Measurements from ENCODE around the gene CRYBB3. TPM values are rescaled to one million over a fixed set of nuclear protein-coding genes. Genes with fewer than 3 reads are reported as not detected.
"Not testable (repeated sequence)": the region's sequence is repeated elsewhere in the genome, so short reads cannot be mapped to it uniquely, and the experiment has no call there.

Gene CRYBB3
- total RNA-seq, 8 experiments from 2014 or later, result not detected

GRCh38 chr22:25238058-25238457 lies 38.4 kb downstream of the CRYBB3 start:
- in situ Hi-C loops (cut with MboI; ENCODE audit: low pct_unique_long_range_greater_than_20kb in 2 of 9, low sequenced_read_pairs in 9 of 9, unreplicated experiment in 9 of 9), result loop anchor here in 3 of 9 experiments (10.0 to 25.0 kb wide), 3 partner anchors 97 to 1099 kb away; no protein-coding TSS in a partner anchor
- H3K4me1 ChIP-seq (replicated peaks in 1 of 2); H3K4me3 ChIP-seq; ATAC-seq (replicated peaks in 6 of 8); H3K27ac ChIP-seq: not testable (repeated sequence)
- WGBS, 10 experiments, result no CpG with 5 or more reads among the region's 9 CpGs

GRCh38 chr22:25255169-25255568 lies 55.5 kb downstream of the CRYBB3 start:
- in situ Hi-C loops (cut with MboI; ENCODE audit: low pct_unique_long_range_greater_than_20kb in 2 of 9, low sequenced_read_pairs in 9 of 9, unreplicated experiment in 9 of 9), result loop anchor here in 2 of 9 experiments (25.0 kb wide), 2 partner anchors 257 to 282 kb away; no protein-coding TSS in a partner anchor
- no CpG with 5 or more reads among the region's 1 CpG for WGBS, 10 experiments
- H3K4me1 ChIP-seq (replicated peaks in 1 of 2); H3K4me3 ChIP-seq; H3K27ac ChIP-seq; ATAC-seq (replicated peaks in 6 of 8): not testable (repeated sequence)

Other genes starting within 250 kb of the CRYBB3 start
- 10 to 100 TPM in 4 of 8 experiments, 1 to 10 TPM in 4; 4.2 to 27.9 (median 10.2) TPM for gene KIAA1671, start 247.1 kb upstream of the CRYBB3 start, total RNA-seq
- gene CRYBB2, start 19.8 kb downstream of the CRYBB3 start, total RNA-seq, result under 1 TPM in 3 of 8 experiments, not detected in 5; 0.29 to 0.64 (median 0.33) TPM